HG02970 (cell line): Measurements from ENCODE around the gene RPS19.

ENCODE experiments used
- ATAC-seq: cut with Tn5 transposase; IDR thresholded peaks from one replicate; pipeline ENCODE4 v1.9.1; 2021; ENCODE audit warnings: mild to moderate bottlenecking, moderate library complexity, moderate number of reproducible peaks; ENCODE audit not compliant: unreplicated experiment, low FRiP score

RPS19 gene

GRCh38 chr19:41877916-41878905 is 18.2 kb downstream of the RPS19 start:
- no peak for ATAC-seq

GRCh38 chr19:41879080-41879479 is 19.0 kb downstream of the RPS19 start:
- ATAC-seq: no peak

- no peak for ATAC-seq
These were observed 19.7 kb downstream of the RPS19 start for GRCh38 chr19:41879670-41880328.

- ATAC-seq: no peak
These were observed 20.3 kb downstream of the RPS19 start for GRCh38 chr19:41880329-41880708.

GRCh38 chr19:41882568-41883462 is 22.8 kb downstream of the RPS19 start, which contains the start of gene ARHGEF1:
ARHGEF1 (plus strand) TSS chr19:41883184; CDS start chr19:41888083, 4,899 bp downstream.
- no peak for ATAC-seq

- no peak for ATAC-seq
These were observed 23.4 kb downstream of the RPS19 start for GRCh38 chr19:41883463-41883820.

GRCh38 chr19:41883821-41884733 is 24.0 kb downstream of the RPS19 start:
- ATAC-seq: peak; percentile 78

- ATAC-seq: no peak
These were observed 27.0 kb downstream of the RPS19 start for GRCh38 chr19:41886761-41887710.

GRCh38 chr19:41887711-41888382 is 27.8 kb downstream of the RPS19 start:
- no peak for ATAC-seq

- no peak for ATAC-seq
These were observed 28.9 kb downstream of the RPS19 start for GRCh38 chr19:41888926-41889325.

GRCh38 chr19:41889896-41890295 is 29.8 kb downstream of the RPS19 start:
- no peak for ATAC-seq

- ATAC-seq: no peak
These were observed 30.9 kb downstream of the RPS19 start for GRCh38 chr19:41890936-41891335.

GRCh38 chr19:41892173-41892902 is 32.3 kb downstream of the RPS19 start:
- ATAC-seq: no peak

- no peak for ATAC-seq
These were observed 33.8 kb downstream of the RPS19 start for GRCh38 chr19:41893899-41894298.

GRCh38 chr19:41894350-41894749 is 34.3 kb downstream of the RPS19 start:
- ATAC-seq: no peak

GRCh38 chr19:41895745-41896580 is 35.9 kb downstream of the RPS19 start:
- no peak for ATAC-seq
